ENCODE data around the gene HRH3.

HRH3 gene

DNA sequence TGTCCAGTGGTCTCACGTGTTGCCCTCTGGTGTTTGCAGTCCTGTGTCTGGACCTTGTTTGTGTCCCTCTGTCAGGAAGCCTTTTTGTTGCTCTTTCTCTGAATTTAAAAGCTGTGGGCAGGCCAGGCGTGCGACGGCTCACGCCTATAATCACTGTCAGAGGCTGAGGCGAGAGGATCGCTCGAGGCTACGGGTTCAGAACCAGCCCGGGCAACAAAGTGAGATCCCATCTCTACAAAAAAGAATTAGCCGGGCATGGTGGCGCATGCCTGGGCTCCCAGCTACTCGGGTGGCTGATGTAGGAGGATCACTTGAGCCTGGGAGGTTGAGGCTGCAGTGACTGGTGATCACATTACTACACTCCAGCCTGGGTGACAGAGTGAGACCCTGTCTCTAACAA lies 46.8 kb upstream of the HRH3 start:
- DNase-seq (ENCODE audit: low read depth), result no peak
- TF ChIP-seq POLR2A (IDR thresholded peaks at IDR 0.05; ENCODE audit: extremely low read depth, insufficient read length) (no peak), MYC (IDR thresholded peaks at IDR 0.05; ENCODE audit: low read depth, low read length) (no peak)
- TF ChIP-seq, protein P1, sequence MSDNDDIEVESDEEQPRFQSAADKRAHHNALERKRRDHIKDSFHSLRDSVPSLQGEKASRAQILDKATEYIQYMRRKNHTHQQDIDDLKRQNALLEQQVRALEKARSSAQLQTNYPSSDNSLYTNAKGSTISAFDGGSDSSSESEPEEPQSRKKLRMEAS (IDR thresholded peaks at IDR 0.05; ENCODE audit: low read depth, low read length), result no peak
- TF ChIP-seq, protein P2, sequence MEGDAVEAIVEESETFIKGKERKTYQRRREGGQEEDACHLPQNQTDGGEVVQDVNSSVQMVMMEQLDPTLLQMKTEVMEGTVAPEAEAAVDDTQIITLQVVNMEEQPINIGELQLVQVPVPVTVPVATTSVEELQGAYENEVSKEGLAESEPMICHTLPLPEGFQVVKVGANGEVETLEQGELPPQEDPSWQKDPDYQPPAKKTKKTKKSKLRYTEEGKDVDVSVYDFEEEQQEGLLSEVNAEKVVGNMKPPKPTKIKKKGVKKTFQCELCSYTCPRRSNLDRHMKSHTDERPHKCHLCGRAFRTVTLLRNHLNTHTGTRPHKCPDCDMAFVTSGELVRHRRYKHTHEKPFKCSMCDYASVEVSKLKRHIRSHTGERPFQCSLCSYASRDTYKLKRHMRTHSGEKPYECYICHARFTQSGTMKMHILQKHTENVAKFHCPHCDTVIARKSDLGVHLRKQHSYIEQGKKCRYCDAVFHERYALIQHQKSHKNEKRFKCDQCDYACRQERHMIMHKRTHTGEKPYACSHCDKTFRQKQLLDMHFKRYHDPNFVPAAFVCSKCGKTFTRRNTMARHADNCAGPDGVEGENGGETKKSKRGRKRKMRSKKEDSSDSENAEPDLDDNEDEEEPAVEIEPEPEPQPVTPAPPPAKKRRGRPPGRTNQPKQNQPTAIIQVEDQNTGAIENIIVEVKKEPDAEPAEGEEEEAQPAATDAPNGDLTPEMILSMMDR (IDR thresholded peaks at IDR 0.05; ENCODE audit: low read depth, low read length), result no peak
- H3K4me3 ChIP-seq (ENCODE audit: low read depth, low read length), result no peak overlapping the region

DNA sequence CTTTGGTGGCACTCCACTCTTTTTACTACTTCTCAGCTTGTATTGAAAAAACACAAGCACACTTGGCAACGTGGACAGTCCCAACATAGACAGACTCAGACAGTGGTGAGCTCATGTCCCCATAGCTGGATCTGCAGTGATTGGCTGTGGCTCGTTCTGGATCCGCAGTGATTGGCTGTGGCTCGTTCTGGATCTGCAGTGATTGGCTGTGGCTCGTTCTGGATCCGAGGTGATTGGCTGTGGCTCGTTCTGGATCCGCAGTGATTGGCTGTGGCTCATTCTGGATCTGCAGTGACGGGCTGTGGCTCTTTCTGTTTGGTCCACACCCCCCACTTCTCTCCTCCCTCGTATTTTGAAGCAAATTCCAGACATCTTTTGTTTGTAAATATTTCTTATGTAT lies 46.3 kb upstream of the HRH3 start:
- TF ChIP-seq POLR2A (IDR thresholded peaks at IDR 0.05; ENCODE audit: extremely low read depth, insufficient read length), result no peak
- no peak for TF ChIP-seq MYC (IDR thresholded peaks at IDR 0.05; ENCODE audit: low read depth, low read length)
- TF ChIP-seq, protein P2 (IDR thresholded peaks at IDR 0.05; ENCODE audit: low read depth, low read length), result no peak
- TF ChIP-seq, protein P1 (IDR thresholded peaks at IDR 0.05; ENCODE audit: low read depth, low read length), result no peak
- no peak for DNase-seq (ENCODE audit: low read depth)
- no peak overlapping the region for H3K4me3 ChIP-seq (ENCODE audit: low read depth, low read length)

DNA sequence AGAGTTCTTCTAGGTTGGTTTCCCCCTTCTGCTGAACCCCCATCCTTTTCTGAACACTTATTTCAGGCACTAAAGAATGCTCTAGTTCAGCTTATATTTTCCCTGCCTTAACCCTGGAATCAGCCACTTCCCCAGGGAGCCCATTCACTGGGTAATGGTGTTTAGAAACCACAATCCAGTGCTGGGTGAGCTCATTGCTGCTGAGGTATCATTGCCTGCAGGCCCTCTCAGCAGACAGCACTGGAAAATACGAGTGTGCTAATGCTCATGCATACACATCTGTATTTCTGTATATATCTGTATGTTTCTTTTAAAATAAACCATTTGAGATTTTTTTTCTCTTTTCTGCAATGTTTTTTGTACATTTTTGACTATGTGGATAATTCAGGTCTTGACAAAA lies 45.3 kb upstream of the HRH3 start:
- H3K4me3 ChIP-seq (ENCODE audit: low read depth, low read length), result no peak overlapping the region
- TF ChIP-seq, protein P1 (IDR thresholded peaks at IDR 0.05; ENCODE audit: low read depth, low read length), result no peak
- TF ChIP-seq, protein P2 (IDR thresholded peaks at IDR 0.05; ENCODE audit: low read depth, low read length), result no peak
- TF ChIP-seq POLR2A (IDR thresholded peaks at IDR 0.05; ENCODE audit: extremely low read depth, insufficient read length) (no peak), MYC (IDR thresholded peaks at IDR 0.05; ENCODE audit: low read depth, low read length) (no peak)
- DNase-seq (ENCODE audit: low read depth), result no peak

DNA sequence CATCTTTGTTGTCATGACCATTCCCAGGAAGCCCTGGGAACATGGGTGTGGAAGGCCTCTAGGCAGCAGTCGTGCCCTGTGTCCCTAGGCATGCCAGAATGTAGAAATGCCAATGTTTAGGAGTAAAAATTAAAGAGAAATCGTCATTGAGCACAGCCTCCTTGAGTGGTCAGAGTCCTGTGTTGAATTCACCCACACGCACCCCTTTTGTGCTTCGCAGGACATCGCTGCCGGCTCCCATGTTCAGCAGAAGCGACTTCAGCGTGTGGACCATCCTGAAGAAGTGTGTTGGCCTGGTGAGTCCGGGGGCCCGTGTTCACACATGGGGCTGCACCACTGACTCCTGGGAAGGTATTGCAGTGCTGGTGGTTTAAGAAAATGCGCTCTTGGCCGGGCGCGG lies 43.3 kb upstream of the HRH3 start:
- no peak for TF ChIP-seq POLR2A (IDR thresholded peaks at IDR 0.05; ENCODE audit: extremely low read depth, insufficient read length)
- no peak for TF ChIP-seq MYC (IDR thresholded peaks at IDR 0.05; ENCODE audit: low read depth, low read length)
- TF ChIP-seq, protein P1 (IDR thresholded peaks at IDR 0.05; ENCODE audit: low read depth, low read length), result no peak
- TF ChIP-seq, protein P2 (IDR thresholded peaks at IDR 0.05; ENCODE audit: low read depth, low read length), result no peak
- DNase-seq (ENCODE audit: low read depth), result no peak
- H3K4me3 ChIP-seq (ENCODE audit: low read depth, low read length), result no peak overlapping the region

DNA sequence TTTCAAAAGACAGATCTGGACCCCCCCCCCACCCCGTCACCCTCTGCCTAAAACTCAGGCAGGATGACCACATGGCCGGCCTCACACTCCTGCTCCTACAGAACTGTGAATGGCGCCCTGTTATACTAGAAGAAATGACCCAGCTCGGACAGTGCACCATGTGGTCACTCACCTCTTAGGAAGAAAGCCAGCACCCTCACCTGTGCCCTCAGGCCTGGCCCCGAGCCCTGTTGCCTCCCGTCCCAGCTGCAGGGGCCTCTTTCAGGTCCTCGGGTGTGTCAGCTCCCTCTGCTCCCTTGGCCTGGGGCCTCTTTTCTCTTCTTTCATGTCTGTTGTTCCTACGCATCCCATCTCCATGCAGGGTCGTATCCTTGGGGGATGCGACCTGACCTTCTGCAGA lies 42.0 kb upstream of the HRH3 start:
- TF ChIP-seq POLR2A (IDR thresholded peaks at IDR 0.05; ENCODE audit: extremely low read depth, insufficient read length) (no peak), MYC (IDR thresholded peaks at IDR 0.05; ENCODE audit: low read depth, low read length) (no peak)
- TF ChIP-seq, protein P2 (IDR thresholded peaks at IDR 0.05; ENCODE audit: low read depth, low read length), result no peak
- TF ChIP-seq, protein P1 (IDR thresholded peaks at IDR 0.05; ENCODE audit: low read depth, low read length), result no peak

DNA sequence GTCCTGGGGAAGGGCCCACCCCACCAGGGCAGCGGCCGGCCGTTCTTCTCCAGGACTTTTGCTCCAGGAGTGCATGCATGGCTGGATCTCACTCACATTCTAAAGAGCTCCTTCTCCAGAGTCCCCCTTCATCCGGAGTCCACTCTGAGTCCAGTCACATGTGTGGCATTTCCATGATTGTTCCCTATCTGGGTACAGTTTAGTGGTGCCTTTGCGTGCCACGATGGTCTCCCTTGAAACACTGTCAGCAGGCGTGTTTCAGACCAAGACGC lies 39.2 kb upstream of the HRH3 start:
- TF ChIP-seq, protein P2 (IDR thresholded peaks at IDR 0.05; ENCODE audit: low read depth, low read length), result no peak
- TF ChIP-seq MYC (IDR thresholded peaks at IDR 0.05; ENCODE audit: low read depth, low read length) (no peak), POLR2A (IDR thresholded peaks at IDR 0.05; ENCODE audit: extremely low read depth, insufficient read length) (no peak)
- TF ChIP-seq, protein P1 (IDR thresholded peaks at IDR 0.05; ENCODE audit: low read depth, low read length), result no peak
- DNase-seq (ENCODE audit: low read depth), result no peak
- H3K4me3 ChIP-seq (ENCODE audit: low read depth, low read length), result no peak overlapping the region

More for the DNA sequence above, 42.0 kb upstream of the HRH3 start:
- no peak for DNase-seq (ENCODE audit: low read depth)
- no peak overlapping the region for H3K4me3 ChIP-seq (ENCODE audit: low read depth, low read length)
